ENCODE results near the gene ZSWIM7. TPM values are rescaled to one million over a fixed set of nuclear protein-coding genes. Genes with fewer than 3 reads are reported as not detected.

The ZSWIM7 gene
- total RNA-seq, 1 donor from 2014 or later: 41.6 TPM

DNA sequence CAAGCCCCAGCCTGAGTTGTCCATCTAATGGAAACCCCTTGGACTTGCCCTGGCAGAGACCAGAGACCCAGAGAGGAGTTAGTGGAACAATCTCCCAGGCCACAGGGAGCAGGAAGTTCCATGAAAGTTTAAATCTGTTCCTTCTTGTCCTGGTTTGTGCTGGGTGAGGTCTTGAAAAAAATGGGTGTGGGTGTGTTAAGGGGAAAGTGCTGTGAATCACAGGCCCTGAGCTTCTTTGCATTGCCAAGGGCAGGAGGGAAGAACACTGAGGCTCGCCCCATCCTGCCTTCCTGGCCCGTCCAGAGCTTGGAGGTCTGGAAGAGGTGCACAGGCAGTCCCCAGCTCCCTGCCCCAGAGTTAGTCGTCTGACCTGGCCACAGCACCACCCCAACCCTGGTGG is 52.2 kb downstream of the ZSWIM7 start:
- no peak for DNase-seq (ENCODE audit: low read depth)
- no peak for TF ChIP-seq CTCF (IDR thresholded peaks at IDR 0.05; ENCODE audit: insufficient read depth, low read length, poor library complexity, severe bottlenecking)
- Histone ChIP-seq H3K27me3 (ENCODE audit: control insufficient read depth, insufficient read depth, low read length) (no peaks in the 10 kb centered on the region), H3K36me3 (ENCODE audit: control insufficient read depth, insufficient read depth, low read length) (no peaks in the 10 kb centered on the region), H3K4me3 (ENCODE audit: low read depth, low read length) (no peak overlapping the region)

DNA sequence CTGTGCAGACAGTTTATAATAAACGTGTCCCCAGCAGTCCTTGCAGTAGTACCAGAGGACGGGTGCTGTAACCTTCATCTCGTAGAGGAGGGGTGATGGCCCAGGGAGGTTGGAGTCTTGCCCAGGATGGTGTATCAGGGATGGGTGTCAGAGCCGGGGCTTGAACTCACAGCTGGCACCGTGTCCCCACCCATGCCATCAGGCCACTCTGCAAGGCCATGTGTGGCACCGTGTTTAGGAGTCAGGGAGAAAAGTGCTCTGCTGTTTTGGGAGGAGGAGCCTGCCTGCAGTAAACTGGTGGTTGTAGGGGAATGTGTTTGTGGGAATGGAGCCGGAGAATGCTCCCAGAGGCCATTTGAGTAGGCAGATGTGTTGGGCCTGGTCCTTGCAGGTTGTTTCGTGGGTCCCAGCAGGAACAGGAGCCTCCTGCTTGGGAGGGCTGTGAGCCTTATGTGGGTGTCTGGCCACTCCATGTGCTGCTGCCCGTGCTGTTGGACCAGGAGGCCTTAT is 52.8 kb downstream of the ZSWIM7 start:
- DNase-seq (ENCODE audit: low read depth): no peak
- Histone ChIP-seq H3K4me3 (ENCODE audit: low read depth, low read length) (no peak overlapping the region), H3K27me3 (ENCODE audit: control insufficient read depth, insufficient read depth, low read length) (no peaks in the 10 kb centered on the region), H3K36me3 (ENCODE audit: control insufficient read depth, insufficient read depth, low read length) (no peaks in the 10 kb centered on the region)
- no peak for TF ChIP-seq CTCF (IDR thresholded peaks at IDR 0.05; ENCODE audit: insufficient read depth, low read length, poor library complexity, severe bottlenecking)

DNA sequence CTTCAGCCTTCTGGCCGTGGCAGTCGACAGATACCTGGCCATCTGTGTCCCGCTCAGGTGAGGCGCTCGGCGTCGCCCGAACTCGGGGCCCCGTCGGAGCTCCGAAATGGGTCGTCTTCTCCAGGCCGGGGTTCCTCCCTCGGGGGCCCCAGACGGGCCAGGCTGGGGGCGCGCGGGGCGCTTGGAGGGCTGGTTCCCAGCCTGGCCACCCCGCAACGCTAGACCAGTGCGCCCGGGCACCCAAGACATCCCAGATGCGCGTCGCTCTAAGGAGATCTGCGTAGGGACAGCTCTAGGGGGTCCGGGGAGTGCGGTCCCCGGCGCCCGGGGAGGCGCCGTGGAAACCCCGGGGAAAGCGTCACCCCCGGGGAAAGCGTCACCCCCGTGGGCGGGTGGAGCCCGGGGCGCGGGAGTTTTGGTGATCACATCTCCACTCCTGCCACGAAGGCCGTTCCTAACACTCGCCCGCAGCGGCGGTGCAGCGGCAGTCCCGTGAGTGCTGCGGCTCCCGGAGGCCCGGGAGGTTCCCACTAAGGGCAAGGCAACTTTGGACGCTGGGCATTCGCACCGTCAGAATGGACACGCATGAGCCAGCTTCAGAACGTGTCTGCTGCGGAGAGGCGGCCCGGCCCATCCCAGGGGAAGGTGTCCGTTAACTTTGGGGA is 53.8 kb downstream of the ZSWIM7 start:
- TF ChIP-seq CTCF (IDR thresholded peaks at IDR 0.05; ENCODE audit: insufficient read depth, low read length, poor library complexity, severe bottlenecking): no peak
- Histone ChIP-seq H3K36me3 (ENCODE audit: control insufficient read depth, insufficient read depth, low read length) (no peaks in the 10 kb centered on the region), H3K4me3 (ENCODE audit: low read depth, low read length) (peak overlapping the region; percentile 46), H3K27me3 (ENCODE audit: control insufficient read depth, insufficient read depth, low read length) (no peaks in the 10 kb centered on the region)
- DNase-seq (ENCODE audit: low read depth): no peak

DNA sequence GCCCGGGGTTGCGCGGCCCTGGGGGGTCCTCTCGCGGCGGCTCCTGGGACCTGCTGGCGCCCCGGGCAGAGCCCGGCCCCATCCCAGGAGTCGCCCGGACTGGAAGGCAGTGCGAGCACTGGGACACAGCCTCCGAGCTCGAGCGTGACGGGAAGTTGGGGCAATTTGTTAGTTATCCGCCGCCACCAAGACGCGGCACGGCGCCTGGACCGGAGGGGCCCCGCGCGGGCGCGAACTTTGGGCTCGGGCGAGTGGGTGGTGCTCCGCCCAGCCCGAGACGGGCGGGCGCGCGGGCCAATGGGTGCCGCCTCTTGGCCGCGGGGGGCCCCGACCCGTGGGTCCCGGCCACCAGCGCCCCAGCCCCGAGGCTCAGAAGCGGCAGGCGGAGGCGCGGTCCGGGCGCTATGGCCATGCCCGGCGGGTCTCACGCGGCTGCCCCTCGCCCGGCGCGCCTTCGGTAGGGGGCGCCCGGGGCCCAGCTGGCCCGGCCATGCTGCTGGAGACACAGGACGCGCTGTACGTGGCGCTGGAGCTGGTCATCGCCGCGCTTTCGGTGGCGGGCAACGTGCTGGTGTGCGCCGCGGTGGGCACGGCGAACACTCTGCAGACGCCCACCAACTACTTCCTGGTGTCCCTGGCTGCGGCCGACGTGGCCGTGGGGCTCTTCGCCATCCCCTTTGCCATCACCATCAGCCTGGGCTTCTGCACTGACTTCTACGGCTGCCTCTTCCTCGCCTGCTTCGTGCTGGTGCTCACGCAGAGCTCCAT is 54.6 kb downstream of the ZSWIM7 start, which contains the start of gene ADORA2B:
TSS of gene ADORA2B (plus strand) at position 372 of the 768 bp plus-strand sequence. CDS start at position 491, 119 bp downstream.
- Histone ChIP-seq H3K4me3 (ENCODE audit: low read depth, low read length) (peak within 1 kb of the TSS; percentile 46), H3K27me3 (ENCODE audit: control insufficient read depth, insufficient read depth, low read length) (no peaks in the 10 kb centered on the region), H3K36me3 (ENCODE audit: control insufficient read depth, insufficient read depth, low read length) (no peaks in the 10 kb centered on the region)
- DNase-seq (ENCODE audit: low read depth): no peak
- TF ChIP-seq CTCF (IDR thresholded peaks at IDR 0.05; ENCODE audit: insufficient read depth, low read length, poor library complexity, severe bottlenecking): peak; percentile 29

DNA sequence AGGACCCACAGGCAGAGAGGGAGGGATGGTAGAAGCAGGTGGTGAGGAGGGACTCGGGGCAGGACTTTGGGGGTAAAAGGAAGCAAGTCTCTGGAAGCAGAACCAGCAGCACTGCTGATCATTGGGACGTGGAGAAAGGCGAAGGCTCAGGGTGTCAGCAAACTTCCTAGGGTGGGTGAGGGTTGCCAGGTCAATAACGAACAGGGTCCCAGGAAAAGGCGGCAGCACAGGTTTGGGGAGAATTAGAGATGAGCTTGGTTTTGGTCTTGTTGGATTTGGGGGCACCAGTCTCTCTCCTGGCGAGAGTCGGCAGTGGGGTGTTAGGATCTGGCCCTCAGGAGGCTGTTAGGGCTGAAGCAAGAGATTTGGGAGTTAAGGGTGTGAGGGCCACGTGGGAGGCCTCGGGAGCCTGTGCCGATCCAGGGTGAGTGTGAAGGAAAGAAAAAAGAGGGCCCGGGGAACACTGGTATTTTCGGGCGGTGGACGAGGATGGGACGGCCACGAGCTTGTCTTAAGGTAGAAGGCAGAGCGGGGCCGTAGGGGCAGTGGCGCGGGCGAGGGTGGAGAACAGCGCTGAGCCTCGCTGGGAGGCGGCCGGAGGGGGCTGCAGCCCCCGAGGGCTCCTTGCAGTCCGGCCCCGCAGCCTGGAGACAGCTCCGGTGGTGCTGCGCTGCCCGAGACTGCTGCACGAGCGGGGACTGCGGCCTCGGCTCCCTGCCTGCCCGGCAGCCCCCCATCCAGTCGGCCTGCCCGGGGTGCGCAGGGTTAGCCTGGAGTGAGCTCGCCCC is 55.3 kb downstream of the ZSWIM7 start:
- DNase-seq (ENCODE audit: low read depth): no peak
- Histone ChIP-seq H3K36me3 (ENCODE audit: control insufficient read depth, insufficient read depth, low read length) (no peaks in the 10 kb centered on the region), H3K27me3 (ENCODE audit: control insufficient read depth, insufficient read depth, low read length) (no peaks in the 10 kb centered on the region), H3K4me3 (ENCODE audit: low read depth, low read length) (peak overlapping the region; percentile 46)
- no peak for TF ChIP-seq CTCF (IDR thresholded peaks at IDR 0.05; ENCODE audit: insufficient read depth, low read length, poor library complexity, severe bottlenecking)

All from kidney epithelial cell (primary cell).